ENCODE results near the gene MARCHF6. TPM values are rescaled to one million over a fixed set of nuclear protein-coding genes. Genes with fewer than 3 reads are reported as not detected.

MARCHF6 gene
- total and polyA plus RNA-seq, 2 of the 8 experiments (the other 6 are each of a cell fraction or from before 2014, with no cell fraction given): 93.1 to 118 TPM

GRCh38 chr5:10328323-10328722 lies 25.2 kb upstream of the MARCHF6 start (continued):
- TF ChIP-seq CHD7 (IDR thresholded peaks at IDR 0.05; ENCODE audit: insufficient replicate concordance, low read length) (no peak), BCL11A (IDR thresholded peaks at IDR 0.05; ENCODE audit: low read depth in 2 of 2, low read length in 2 of 2) (no peak), RFX5 (IDR thresholded peaks at IDR 0.05; ENCODE audit: borderline replicate concordance, low read depth, low read length) (no peak), CTBP2 (IDR thresholded peaks at IDR 0.05; ENCODE audit: borderline replicate concordance, insufficient read depth, insufficient read length, low read length) (no peak), CBX8 (IDR thresholded peaks at IDR 0.05; ENCODE audit: borderline replicate concordance, low read depth, low read length) (no peak), ZNF274 (IDR thresholded peaks at IDR 0.05; ENCODE audit: borderline replicate concordance, extremely low read depth, low read length) (no peak), E2F6 (IDR thresholded peaks at IDR 0.05) (no peak), JUN (IDR thresholded peaks at IDR 0.05; ENCODE audit: low read depth, low read length) (no peak), SRF (IDR thresholded peaks at IDR 0.05; ENCODE audit: low read depth, low read length) (no peak)

All from H1 (cell line).